ENCODE results near the gene CD48.

The CD48 gene

DNA sequence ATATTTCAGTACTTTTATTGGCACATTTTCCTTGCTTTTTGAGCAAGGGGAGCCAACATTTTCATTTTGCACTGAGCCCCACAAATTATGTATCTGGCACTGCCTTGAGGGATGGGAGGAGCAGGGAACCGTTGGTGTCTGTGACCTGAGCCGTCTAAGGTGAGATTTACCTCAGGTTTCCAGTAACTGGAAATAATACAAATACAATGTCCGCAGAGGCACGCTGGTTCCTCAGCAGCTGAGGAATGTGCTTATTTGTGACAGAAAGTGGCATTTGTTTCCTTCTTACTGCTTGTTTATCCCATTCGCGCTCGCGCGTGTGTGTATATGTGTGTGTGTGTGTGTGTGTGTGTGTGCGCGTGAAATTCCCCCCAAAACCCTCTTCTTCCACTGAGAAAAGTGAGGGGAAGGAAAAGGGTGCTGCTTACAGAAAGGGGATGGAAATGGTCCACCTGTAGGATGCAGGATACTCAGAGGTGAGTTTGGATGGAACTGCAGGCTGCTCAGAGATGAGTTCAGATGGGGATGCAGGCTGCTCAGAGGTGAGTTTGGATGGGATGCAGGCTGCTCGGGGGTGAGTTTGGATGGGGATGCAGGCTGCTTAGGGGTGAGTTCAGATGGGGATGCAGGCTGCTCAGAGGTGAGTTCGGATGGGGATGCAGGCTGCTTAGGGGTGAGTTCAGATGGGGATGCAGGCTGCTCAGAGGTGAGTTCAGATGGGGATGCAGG lies 34.6 kb downstream of the CD48 start:
- Histone ChIP-seq H3K4me3 (no peak overlapping the region), H3K27ac (no peak overlapping the region)
- DNase-seq (ENCODE audit: low spot score), result no peak
- TF ChIP-seq CTCF (IDR thresholded peaks at IDR 0.05), result no peak

DNA sequence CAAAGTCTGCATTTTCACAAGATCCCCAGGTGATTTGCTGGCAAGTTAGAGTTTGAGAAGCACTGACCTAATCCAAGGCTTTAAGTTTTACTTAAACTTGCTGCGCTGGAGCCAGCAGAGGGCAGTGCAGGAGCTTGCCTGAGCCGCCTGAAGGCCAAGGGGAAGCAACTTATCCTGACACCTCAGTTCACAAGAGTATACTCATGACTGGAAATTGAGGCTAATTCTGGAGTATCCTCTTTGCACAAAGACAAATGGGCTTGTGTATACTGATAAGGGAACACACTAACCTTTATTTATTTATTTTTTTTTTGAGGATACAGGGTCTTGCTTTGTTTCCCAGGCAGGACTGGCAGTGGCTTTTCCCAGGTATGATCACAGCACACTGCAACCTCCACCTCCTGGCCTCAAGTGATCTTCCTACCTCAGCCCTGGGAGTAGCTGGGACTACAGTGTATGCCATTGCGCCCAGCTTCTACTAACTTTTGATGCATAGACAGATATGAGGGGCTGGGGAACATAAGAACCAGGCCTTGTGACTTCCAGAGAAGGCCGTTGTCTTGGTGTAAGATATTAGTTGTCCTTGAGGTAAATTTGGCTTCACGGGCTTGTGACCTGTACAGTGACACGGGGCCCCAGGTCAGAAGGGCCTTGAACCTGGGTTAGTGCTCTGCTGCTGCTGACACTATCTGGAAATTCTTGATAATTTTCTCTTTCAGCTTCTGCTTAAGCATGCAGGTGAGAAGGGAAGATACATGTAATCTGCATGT lies 35.8 kb downstream of the CD48 start:
- no peak for DNase-seq (ENCODE audit: low spot score)
- no peak overlapping the region for H3K4me3 ChIP-seq
- no peak overlapping the region for H3K27ac ChIP-seq
- TF ChIP-seq CTCF (IDR thresholded peaks at IDR 0.05), result peak; percentile 72

DNA sequence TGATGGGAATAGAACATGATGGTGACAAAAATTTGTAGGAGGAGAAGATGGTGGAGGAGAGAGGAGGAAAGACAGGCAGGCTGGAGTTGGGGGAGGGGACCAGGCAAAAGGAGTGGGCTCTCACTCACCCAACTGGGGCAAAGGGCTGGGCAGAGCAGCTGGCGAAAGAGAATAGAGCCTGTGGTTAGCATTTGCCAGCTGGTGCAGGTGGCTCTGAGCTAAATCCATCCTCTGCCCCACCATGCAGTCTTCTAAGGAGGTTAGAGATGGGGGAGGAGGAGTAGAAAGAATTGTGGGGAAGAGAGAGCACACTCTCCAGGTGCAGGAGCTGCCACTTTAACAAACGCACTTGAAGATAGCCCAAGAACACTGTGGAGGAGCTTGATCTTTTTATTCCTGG lies 37.2 kb downstream of the CD48 start:
- no peak overlapping the region for H3K27ac ChIP-seq
- no peak for TF ChIP-seq CTCF (IDR thresholded peaks at IDR 0.05)
- H3K4me3 ChIP-seq, result no peak overlapping the region
- no peak for DNase-seq (ENCODE audit: low spot score)

DNA sequence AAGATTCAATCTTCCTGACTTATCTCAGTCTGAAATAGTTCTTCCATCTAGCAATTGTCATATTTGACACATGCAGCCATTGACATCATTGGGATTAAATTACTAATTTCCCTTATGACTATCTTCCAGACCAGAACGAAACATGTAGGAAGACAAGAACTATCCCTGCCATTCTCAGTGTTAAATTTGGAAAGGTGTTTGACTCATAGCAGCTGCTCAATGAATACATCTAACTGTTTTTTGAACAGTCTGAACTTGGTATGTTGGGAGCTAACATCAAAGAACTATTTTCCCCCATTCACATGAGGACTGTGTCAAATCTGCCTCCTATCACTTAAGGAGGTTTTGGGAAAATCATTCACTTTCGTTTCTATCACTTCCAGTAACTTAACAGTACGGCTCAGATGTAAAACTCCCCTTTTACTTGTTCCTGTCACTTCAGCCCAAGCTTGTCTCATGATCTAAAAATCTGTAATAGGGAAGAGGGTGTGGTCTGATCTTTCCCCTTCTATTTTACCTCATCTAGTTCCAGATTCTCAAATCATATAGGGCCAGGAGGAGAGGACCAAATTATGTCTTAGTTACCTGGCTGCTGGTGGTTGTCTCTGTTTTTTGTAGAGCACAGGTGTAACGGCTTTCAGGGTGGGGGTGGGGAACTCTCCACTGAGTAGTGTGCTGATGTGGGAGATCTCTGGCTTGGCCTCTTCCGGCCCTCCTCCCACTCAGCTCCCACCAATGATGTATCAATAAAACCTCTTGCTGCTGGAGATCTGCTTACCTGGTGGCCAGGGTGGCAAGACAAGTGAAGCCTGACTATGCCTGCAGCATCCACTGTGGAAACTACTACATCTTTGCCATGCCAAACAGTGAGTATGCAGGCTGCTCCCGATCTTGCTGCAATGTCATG lies 38.6 kb downstream of the CD48 start:
- DNase-seq (ENCODE audit: low spot score), result no peak
- H3K27ac ChIP-seq, result no peak overlapping the region
- no peak for TF ChIP-seq CTCF (IDR thresholded peaks at IDR 0.05)
- H3K4me3 ChIP-seq, result no peak overlapping the region

DNA sequence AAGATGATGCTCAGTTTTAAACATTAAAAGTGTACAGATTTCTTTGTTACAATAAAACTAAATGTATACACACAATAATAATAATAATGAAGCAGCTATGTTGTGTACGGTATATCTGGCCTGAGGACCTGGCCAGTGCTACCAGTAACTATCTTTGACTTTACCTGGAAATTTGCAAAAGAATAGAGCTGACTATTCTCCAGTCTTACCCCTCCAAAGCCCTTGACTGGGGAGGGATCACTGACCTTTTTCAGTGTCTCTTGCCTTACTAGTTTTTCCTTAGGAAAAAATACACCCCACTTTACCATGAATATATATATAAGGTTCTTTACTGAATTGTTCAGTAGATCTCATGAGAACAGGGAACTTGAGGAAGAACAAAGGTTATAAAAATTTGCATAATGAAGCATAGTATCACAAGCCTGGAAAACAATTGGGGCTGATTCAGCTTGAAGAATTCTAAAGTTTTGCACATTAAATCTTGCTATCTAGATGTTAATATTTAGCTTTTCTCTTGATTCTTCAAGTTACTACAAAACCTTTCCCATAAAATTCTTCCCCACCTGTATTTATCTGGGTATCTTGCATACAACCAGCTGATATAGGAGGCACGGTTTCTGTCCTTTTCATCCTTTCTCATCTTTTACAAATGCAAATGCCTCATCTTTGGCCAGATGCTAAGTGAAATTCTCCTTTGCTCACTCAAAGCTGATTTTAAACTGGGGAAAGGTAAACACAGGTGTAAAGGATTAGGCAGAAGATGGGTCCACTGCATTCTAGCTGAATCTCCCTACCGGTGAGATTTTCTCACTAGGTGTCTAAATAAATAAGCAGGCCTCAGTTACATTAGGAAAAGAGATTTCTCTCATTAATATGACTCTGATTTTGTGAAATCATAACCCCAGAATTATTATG lies 39.8 kb downstream of the CD48 start:
- DNase-seq (ENCODE audit: low spot score), result no peak
- no peak overlapping the region for H3K27ac ChIP-seq
- no peak overlapping the region for H3K4me3 ChIP-seq

More for the DNA sequence above, 39.8 kb downstream of the CD48 start:
- no peak for TF ChIP-seq CTCF (IDR thresholded peaks at IDR 0.05)
